AG09309 (cell line): ENCODE data around the gene ZNF428.

Experiments used
- DNase-seq: peaks from one replicate; pipeline ENCODE4 v3.0.0-alpha.2; 2010; ENCODE audit warnings: low read depth
- H3K4me3 ChIP-seq: 2 replicates; pipeline ENCODE4 v1.5.1; 2011; ENCODE audit warnings: mild to moderate bottlenecking, low read depth, low read length, moderate library complexity; ENCODE audit not compliant: control insufficient read depth
- TF ChIP-seq, protein P1 (sequence below): IDR thresholded peaks from 2 replicates; pipeline ENCODE4 v1.5.1; 2011; ENCODE audit warnings: mild to moderate bottlenecking, low read depth, low read length, inconsistent platforms; ENCODE audit not compliant: insufficient read depth, control insufficient read depth; ENCODE audit errors: missing control alignments

Gene ZNF428

DNA sequence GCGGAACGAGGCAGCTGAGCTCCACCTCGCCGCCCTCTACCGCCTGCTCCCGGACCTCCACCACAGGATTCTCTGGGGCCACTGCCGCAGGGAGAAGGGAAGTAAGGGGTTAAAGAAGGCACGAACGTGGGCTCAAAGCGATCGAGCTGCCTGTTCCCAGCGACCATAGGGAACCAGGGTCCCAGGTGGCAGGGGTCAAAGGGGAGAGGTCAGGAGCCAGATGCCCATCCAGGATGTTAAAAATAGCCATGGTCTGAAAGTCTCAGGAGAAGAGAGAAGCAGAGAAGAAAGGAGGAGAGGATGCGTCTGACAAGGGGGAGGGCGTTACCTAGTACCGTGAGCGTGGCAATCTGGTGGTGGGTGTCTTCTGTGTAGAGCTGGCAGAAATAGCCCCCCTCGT lies 7.4 kb upstream of the ZNF428 start:
- DNase-seq: no peak
- TF ChIP-seq, protein P1, sequence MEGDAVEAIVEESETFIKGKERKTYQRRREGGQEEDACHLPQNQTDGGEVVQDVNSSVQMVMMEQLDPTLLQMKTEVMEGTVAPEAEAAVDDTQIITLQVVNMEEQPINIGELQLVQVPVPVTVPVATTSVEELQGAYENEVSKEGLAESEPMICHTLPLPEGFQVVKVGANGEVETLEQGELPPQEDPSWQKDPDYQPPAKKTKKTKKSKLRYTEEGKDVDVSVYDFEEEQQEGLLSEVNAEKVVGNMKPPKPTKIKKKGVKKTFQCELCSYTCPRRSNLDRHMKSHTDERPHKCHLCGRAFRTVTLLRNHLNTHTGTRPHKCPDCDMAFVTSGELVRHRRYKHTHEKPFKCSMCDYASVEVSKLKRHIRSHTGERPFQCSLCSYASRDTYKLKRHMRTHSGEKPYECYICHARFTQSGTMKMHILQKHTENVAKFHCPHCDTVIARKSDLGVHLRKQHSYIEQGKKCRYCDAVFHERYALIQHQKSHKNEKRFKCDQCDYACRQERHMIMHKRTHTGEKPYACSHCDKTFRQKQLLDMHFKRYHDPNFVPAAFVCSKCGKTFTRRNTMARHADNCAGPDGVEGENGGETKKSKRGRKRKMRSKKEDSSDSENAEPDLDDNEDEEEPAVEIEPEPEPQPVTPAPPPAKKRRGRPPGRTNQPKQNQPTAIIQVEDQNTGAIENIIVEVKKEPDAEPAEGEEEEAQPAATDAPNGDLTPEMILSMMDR: no peak
- no peak overlapping the region for H3K4me3 ChIP-seq

DNA sequence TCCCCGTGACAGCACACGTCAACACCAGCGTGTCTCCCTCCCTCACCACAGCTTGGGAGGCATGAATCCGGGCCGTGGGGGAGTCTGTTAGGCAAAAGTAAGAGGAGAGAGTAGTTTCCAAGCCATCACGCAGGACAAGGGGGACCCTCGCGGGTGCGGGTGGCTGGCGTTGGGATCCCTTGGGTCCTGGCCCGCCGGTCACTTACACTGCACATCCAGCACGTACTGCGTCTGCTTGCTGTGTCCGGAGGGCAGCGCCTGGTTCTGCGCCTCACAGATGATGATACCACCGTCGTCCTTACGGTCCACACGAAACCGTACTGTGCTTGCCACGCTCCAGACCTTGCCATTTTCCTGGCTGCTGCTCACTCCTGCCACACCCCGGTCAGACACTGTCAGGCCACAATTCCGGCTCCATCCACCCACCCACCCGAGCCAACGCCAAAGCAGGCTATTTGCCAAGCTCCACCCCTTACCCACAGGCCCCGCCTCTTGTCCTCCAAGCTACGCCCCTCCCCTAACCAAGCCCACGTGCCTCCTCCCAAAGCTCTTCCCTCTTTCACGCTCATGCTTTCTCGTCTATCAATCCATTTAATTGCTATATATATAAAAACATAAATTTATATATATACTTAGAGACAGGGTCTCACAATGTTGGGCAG lies 6.6 kb upstream of the ZNF428 start:
- DNase-seq: no peak
- TF ChIP-seq, protein P1: no peak

DNA sequence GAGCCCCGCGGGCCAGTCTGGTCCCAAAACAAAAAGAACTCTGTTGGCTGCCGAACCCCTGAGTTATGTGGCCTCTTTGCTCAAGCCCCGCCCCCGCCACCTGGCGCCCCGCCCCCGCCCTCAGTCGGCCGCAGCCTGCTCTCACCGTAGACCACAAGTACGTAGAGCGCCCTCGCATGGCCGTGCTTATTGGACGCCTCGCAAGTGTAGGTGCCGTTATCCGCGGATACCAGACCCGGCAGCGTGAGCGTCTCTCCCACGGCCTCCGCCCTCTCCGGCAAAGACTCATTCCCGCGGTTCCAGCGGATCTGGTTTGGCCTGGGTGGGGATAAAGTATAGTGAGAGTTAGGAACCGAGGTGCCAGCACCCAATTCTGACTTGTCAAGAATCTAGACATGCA lies 5.5 kb upstream of the ZNF428 start:
- no peak overlapping the region for H3K4me3 ChIP-seq
- TF ChIP-seq, protein P1: no peak
- DNase-seq: no peak

More for the DNA sequence above, 6.6 kb upstream of the ZNF428 start:
- no peak overlapping the region for H3K4me3 ChIP-seq

DNA sequence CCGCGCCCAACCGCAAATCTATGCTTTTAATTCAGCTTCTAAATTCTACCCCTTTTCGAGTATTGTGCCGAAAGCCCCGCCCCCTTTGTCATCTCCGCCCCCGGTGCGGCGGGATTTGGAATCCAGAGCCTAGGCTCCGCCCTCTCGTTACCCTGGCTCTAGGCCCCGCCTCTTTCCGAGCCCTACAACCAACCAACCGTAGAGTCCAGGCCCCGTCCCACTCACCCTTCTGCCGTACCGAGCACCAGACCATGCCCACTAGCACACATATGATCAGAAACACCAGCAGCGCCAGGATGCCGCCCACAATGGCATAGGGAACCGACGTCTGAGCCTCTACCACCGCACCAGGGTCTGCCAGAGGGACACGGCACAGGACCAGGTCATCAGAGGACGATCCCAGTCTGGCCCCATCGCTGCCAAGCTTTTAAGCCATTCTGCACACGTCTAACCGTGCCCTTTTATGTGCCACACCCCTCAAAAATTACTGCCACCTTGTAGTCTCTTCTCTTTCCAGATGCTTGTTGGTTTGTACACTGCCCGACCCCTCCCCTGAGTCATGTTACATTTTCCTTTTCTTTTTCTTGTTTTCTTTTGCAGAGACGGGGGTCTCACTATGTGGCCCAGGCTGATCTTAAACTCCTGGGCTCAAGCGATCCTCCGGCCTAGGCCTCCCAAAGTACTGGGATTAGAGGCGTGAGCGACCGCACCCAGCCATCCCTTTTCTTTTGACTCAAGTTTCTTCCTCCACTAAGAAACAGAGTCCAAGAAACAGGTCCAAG lies 4.7 kb upstream of the ZNF428 start:
- DNase-seq: no peak

DNA sequence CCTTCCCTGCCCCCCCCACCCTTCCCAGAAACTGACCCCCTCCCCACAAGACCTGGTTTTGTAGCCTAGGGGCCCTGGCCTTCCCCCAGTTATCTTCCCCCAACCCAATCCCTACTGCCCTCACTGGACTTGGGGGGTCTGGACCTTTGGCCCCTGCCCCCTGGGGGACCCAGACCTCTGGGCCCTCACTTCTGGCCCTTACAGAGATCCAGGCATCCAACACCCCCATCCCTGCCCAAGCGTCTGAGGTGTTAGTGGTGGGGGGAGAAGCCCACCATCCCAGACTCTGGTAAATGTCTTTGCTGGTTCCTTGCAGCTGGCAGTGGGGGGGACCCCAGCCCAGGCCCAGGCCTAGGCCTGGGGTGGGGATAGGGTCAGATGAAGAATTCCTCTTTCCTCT lies 3.5 kb upstream of the ZNF428 start:
- no peak overlapping the region for H3K4me3 ChIP-seq
- DNase-seq: no peak
- TF ChIP-seq, protein P1: no peak

More for the DNA sequence above, 4.7 kb upstream of the ZNF428 start:
- TF ChIP-seq, protein P1: no peak
- H3K4me3 ChIP-seq: no peak overlapping the region

DNA sequence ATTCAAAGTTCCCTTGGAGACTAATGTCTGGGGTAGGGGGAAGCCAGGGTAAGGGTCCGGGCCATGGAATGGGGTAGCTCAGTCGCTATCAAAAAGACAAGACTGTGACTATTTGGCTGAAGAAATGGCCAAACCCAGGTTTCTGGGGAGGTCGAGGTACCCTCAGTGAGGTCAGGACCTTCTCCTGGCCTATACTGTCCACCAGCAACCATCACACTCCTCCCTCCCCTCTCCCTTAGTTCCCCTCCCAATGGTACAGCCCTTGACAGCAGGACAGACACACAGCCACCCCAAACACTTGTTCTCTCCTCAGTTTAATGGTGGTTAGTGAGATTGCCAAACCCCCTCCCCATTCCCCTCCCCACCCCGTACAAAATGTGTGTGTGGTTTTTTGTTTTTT lies 2.6 kb upstream of the ZNF428 start:
- H3K4me3 ChIP-seq: no peak overlapping the region
- TF ChIP-seq, protein P1: no peak
- no peak for DNase-seq
